Measurements from ENCODE around the gene ZBTB47.

Gene ZBTB47

GRCh38 chr3:42660131-42660715, 6.7 kb downstream of the ZBTB47 start:
- ATAC-seq (ENCODE audit: low read depth) (no peak), DNase-seq (ENCODE audit: low spot score) (no peak)
- Histone ChIP-seq H3K4me3 (ENCODE audit: severe bottlenecking) (no peak overlapping the region), H3K9me3 (ENCODE audit: severe bottlenecking) (no peaks in the 10 kb centered on the region), H3K4me1 (ENCODE audit: insufficient read depth, poor library complexity, severe bottlenecking) (no peaks in the 10 kb centered on the region), H3K36me3 (ENCODE audit: low read depth) (no peaks in the 10 kb centered on the region; the same call in 1 of the 2 replicates), H3K27ac (ENCODE audit: poor library complexity, severe bottlenecking) (no peak overlapping the region), H3K27me3 (ENCODE audit: insufficient read depth, poor library complexity, severe bottlenecking) (no peaks in the 10 kb centered on the region)
- TF ChIP-seq CTCF (IDR thresholded peaks at IDR 0.05; ENCODE audit: poor library complexity, severe bottlenecking) = no peak

- DNase-seq (ENCODE audit: low spot score) (no peak), ATAC-seq (ENCODE audit: low read depth) (no peak)
- no peaks in the 10 kb centered on the region for H3K9me3 ChIP-seq (ENCODE audit: severe bottlenecking)
- H3K27ac ChIP-seq (ENCODE audit: poor library complexity, severe bottlenecking) = no peak overlapping the region
- no peaks in the 10 kb centered on the region for H3K4me1 ChIP-seq (ENCODE audit: insufficient read depth, poor library complexity, severe bottlenecking)
- no peaks in the 10 kb centered on the region; the same call in 1 of the 2 replicates for H3K36me3 ChIP-seq (ENCODE audit: low read depth)
- TF ChIP-seq CTCF (IDR thresholded peaks at IDR 0.05; ENCODE audit: poor library complexity, severe bottlenecking) = peak; percentile 18
- no peak overlapping the region for H3K4me3 ChIP-seq (ENCODE audit: severe bottlenecking)
- H3K27me3 ChIP-seq (ENCODE audit: insufficient read depth, poor library complexity, severe bottlenecking) = no peaks in the 10 kb centered on the region
Observed at GRCh38 chr3:42660898-42661297, 7.4 kb downstream of the ZBTB47 start.

GRCh38 chr3:42661593-42662022, 8.1 kb downstream of the ZBTB47 start:
- DNase-seq (ENCODE audit: low spot score) (no peak), ATAC-seq (ENCODE audit: low read depth) (no peak)
- Histone ChIP-seq H3K4me1 (ENCODE audit: insufficient read depth, poor library complexity, severe bottlenecking) (no peaks in the 10 kb centered on the region), H3K36me3 (ENCODE audit: low read depth) (no peaks in the 10 kb centered on the region; the same call in 1 of the 2 replicates), H3K4me3 (ENCODE audit: severe bottlenecking) (no peak overlapping the region), H3K27me3 (ENCODE audit: insufficient read depth, poor library complexity, severe bottlenecking) (no peaks in the 10 kb centered on the region), H3K27ac (ENCODE audit: poor library complexity, severe bottlenecking) (no peak overlapping the region), H3K9me3 (ENCODE audit: severe bottlenecking) (no peaks in the 10 kb centered on the region)
- TF ChIP-seq CTCF (IDR thresholded peaks at IDR 0.05; ENCODE audit: poor library complexity, severe bottlenecking) = no peak

- no peaks in the 10 kb centered on the region; the same call in 1 of the 2 replicates for H3K36me3 ChIP-seq (ENCODE audit: low read depth)
- DNase-seq (ENCODE audit: low spot score) (no peak), ATAC-seq (ENCODE audit: low read depth) (no peak)
- no peaks in the 10 kb centered on the region for H3K27me3 ChIP-seq (ENCODE audit: insufficient read depth, poor library complexity, severe bottlenecking)
- TF ChIP-seq CTCF (IDR thresholded peaks at IDR 0.05; ENCODE audit: poor library complexity, severe bottlenecking) = no peak
- H3K27ac ChIP-seq (ENCODE audit: poor library complexity, severe bottlenecking) = no peak overlapping the region
- H3K9me3 ChIP-seq (ENCODE audit: severe bottlenecking) = no peaks in the 10 kb centered on the region
- no peaks in the 10 kb centered on the region for H3K4me1 ChIP-seq (ENCODE audit: insufficient read depth, poor library complexity, severe bottlenecking)
- H3K4me3 ChIP-seq (ENCODE audit: severe bottlenecking) = no peak overlapping the region
Observed at GRCh38 chr3:42662037-42662812, 8.7 kb downstream of the ZBTB47 start.
